ENCODE results near the gene CCK.

DNA sequence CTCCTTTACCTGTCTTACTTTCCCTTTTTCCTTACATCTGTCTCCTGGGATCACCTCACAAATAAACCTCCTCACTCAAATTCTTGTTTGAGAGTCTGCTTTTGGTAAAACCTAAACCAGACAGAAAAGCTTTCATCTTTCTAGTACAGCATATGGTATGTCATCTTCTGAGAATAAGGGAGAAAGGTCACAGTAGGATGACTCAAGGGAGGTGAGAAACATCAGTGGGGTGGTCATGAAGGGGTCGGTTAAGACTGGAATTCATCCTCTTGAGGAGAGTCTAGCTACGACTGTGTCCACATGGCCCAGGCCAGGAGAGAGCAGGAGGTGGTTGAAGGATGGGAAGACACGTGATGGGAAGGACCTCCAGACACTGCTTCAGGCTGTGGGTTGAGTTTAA, 34.8 kb upstream of the CCK start:
- TF ChIP-seq EZH2 (IDR thresholded peaks at IDR 0.05; ENCODE audit: insufficient read depth, poor library complexity, severe bottlenecking): no peak
- TF ChIP-seq EZH2phosphoT487 (IDR thresholded peaks at IDR 0.05; ENCODE audit: insufficient read depth, low read depth): no peak

Data from GM23248 (cell line).